OCI-LY3 (cell line): Measurements from ENCODE around the gene LRFN2.

Source experiments
- H2AFZ ChIP-seq: fragments of 200-600, 300-600 bp; shearing (Covaris generic); 2 replicates; pipeline ENCODE4 v1.6.0; 2014; ENCODE audit warnings: antibody characterized with exemption, low read depth, low read length
- H3K27ac ChIP-seq: fragments of 200-600, 300-600 bp; sonication (generic); 2 replicates; pipeline ENCODE4 v1.5.1; 2014; ENCODE audit warnings: mild to moderate bottlenecking, low read length, moderate library complexity, mixed read lengths
- H3K27me3 ChIP-seq: fragments of 200-600, 300-600 bp; sonication (generic); 2 replicates; pipeline ENCODE4 v1.6.1; 2014; ENCODE audit warnings: low read depth, low read length, mixed read lengths
- H3K36me3 ChIP-seq: fragments of 200-600, 300-600 bp; sonication (generic); replicated peaks from 2 replicates; pipeline ENCODE3; 2014; ENCODE audit warnings: low read depth, low read length, mixed read lengths
- H3K4me1 ChIP-seq: fragments of 300-600, 200-600 bp; sonication (generic); 2 replicates; pipeline ENCODE4 v1.6.1; 2014; ENCODE audit warnings: low read length, mixed read lengths
- H3K4me2 ChIP-seq: fragments of 200-600, 300-600 bp; sonication (generic); 2 replicates; pipeline ENCODE4 v1.6.1; 2014; ENCODE audit warnings: low read length, mixed read lengths
- H3K4me3 ChIP-seq: fragments of 300-600, 200-600 bp; sonication (generic); 2 replicates; pipeline ENCODE4 v1.5.1; 2014; ENCODE audit warnings: antibody characterized with exemption, mild to moderate bottlenecking, low read length, moderate library complexity
- H3K79me2 ChIP-seq: fragments of 300-600, 200-600 bp; shearing (Covaris generic); 2 replicates; pipeline ENCODE4 v1.6.1; 2014; ENCODE audit warnings: mild to moderate bottlenecking, low read length, mixed read lengths
- H3K9ac ChIP-seq: fragments of 300-600, 200-600 bp; shearing (Covaris generic); 2 replicates; pipeline ENCODE4 v1.6.0; 2014; ENCODE audit warnings: mild to moderate bottlenecking, low read length, moderate library complexity
- H3K9me3 ChIP-seq: fragments of 200-600, 300-600 bp; shearing (Covaris generic); 2 replicates; pipeline ENCODE4 v1.6.1; 2014; ENCODE audit warnings: low read length, mixed read lengths; ENCODE audit not compliant: insufficient read depth
- H4K20me1 ChIP-seq: fragments of 200-600, 300-600 bp; sonication (generic); 2 replicates; pipeline ENCODE4 v1.6.1; 2016; ENCODE audit warnings: low read length, mixed read lengths; ENCODE audit not compliant: insufficient read depth
- CTCF ChIP-seq: fragments of 200-600, 300-600 bp; sonication (generic); IDR thresholded peaks from 2 replicates; pipeline ENCODE4 v1.5.1; 2014; ENCODE audit warnings: antibody characterized with exemption, low read length, low read depth
- EZH2phosphoT487 ChIP-seq: fragments of 200-600 bp; shearing (Covaris generic); IDR thresholded peaks from 2 replicates; pipeline ENCODE4 v1.6.1; 2018; ENCODE audit warnings: antibody characterized with exemption, mixed run types, low read depth

The LRFN2 gene

GRCh38 chr6:40349123-40349900 is 237.9 kb downstream of the LRFN2 start:
- no peak overlapping the region for H3K4me2 ChIP-seq
- no peak overlapping the region for H3K9ac ChIP-seq
- H4K20me1 ChIP-seq, result no peaks in the 10 kb centered on the region
- no peaks in the 10 kb centered on the region for H3K4me1 ChIP-seq
- no peaks in the 10 kb centered on the region for H3K9me3 ChIP-seq
- H3K36me3 ChIP-seq, result no peaks in the 10 kb centered on the region
- peaks cover 5% of the 10 kb centered on the region; the same call in 1 of the 2 replicates for H3K27me3 ChIP-seq
- H3K79me2 ChIP-seq, result no peaks in the 10 kb centered on the region
- H2AFZ ChIP-seq, result no peak overlapping the region
- TF ChIP-seq CTCF (no peak), EZH2phosphoT487 (no peak)
- H3K27ac ChIP-seq, result no peak overlapping the region
- no peak overlapping the region for H3K4me3 ChIP-seq

GRCh38 chr6:40348591-40348990 is 238.6 kb downstream of the LRFN2 start:
- H3K79me2 ChIP-seq, result no peaks in the 10 kb centered on the region
- H2AFZ ChIP-seq, result no peak overlapping the region
- H3K4me2 ChIP-seq, result no peak overlapping the region
- H3K9me3 ChIP-seq, result no peaks in the 10 kb centered on the region
- H3K27me3 ChIP-seq, result peaks cover 5% of the 10 kb centered on the region; the same call in 1 of the 2 replicates
- TF ChIP-seq CTCF, result no peak
- no peak for TF ChIP-seq EZH2phosphoT487
- no peak overlapping the region for H3K27ac ChIP-seq
- no peaks in the 10 kb centered on the region for H3K36me3 ChIP-seq
- no peaks in the 10 kb centered on the region for H3K4me1 ChIP-seq
- H4K20me1 ChIP-seq, result no peaks in the 10 kb centered on the region
- H3K9ac ChIP-seq, result no peak overlapping the region
- H3K4me3 ChIP-seq, result no peak overlapping the region

- Histone ChIP-seq H3K79me2 (no peaks in the 10 kb centered on the region), H2AFZ (no peak overlapping the region), H4K20me1 (no peaks in the 10 kb centered on the region), H3K4me3 (no peak overlapping the region), H3K27ac (no peak overlapping the region), H3K4me2 (no peak overlapping the region), H3K27me3 (peaks cover 5% of the 10 kb centered on the region; the same call in 1 of the 2 replicates), H3K9me3 (no peaks in the 10 kb centered on the region), H3K4me1 (no peaks in the 10 kb centered on the region), H3K36me3 (no peaks in the 10 kb centered on the region), H3K9ac (no peak overlapping the region)
- TF ChIP-seq EZH2phosphoT487 (no peak), CTCF (no peak)
These were observed 239.6 kb downstream of the LRFN2 start for GRCh38 chr6:40347571-40348011.

- Histone ChIP-seq H3K27ac (no peak overlapping the region), H3K9me3 (no peaks in the 10 kb centered on the region), H3K4me2 (no peak overlapping the region), H4K20me1 (no peaks in the 10 kb centered on the region), H3K4me1 (no peaks in the 10 kb centered on the region), H2AFZ (no peak overlapping the region), H3K27me3 (peaks cover 11% of the 10 kb centered on the region; the same call in 1 of the 2 replicates), H3K79me2 (no peaks in the 10 kb centered on the region), H3K4me3 (no peak overlapping the region), H3K36me3 (no peaks in the 10 kb centered on the region), H3K9ac (no peak overlapping the region)
- TF ChIP-seq EZH2phosphoT487 (no peak), CTCF (no peak)
These were observed 240.9 kb downstream of the LRFN2 start for GRCh38 chr6:40346246-40346645.
